ENCODE data around the gene ABCG4.

- TF ChIP-seq CTCF (IDR thresholded peaks at IDR 0.05): no peak
- no peak for TF ChIP-seq POLR2AphosphoS5 (IDR thresholded peaks at IDR 0.05)
Measured at GRCh38 chr11:119111361-119111925, 37.4 kb upstream of the ABCG4 start.
